ENCODE data around the gene CD180.

Gene CD180

GRCh38 chr5:67189931-67190330 is 6.7 kb downstream of the CD180 start:
- no peak overlapping the region for H3K4me2 ChIP-seq (ENCODE audit: insufficient read depth, low read length, poor library complexity, severe bottlenecking)
- H2BK15ac ChIP-seq (ENCODE audit: low read length) = no peak overlapping the region
- WGBS, 2 donors (ENCODE audit: extremely low coverage in 2 of 2, insufficient read length in 2 of 2, insufficient replicate concordance in 1 of 2) = no CpG with 5 or more reads among the region's 1 CpG
- H2BK120ac ChIP-seq (ENCODE audit: low read depth, low read length) = no peak overlapping the region
- no peak overlapping the region for H2BK5ac ChIP-seq (ENCODE audit: low read length)
- no peak overlapping the region for H3K27ac ChIP-seq (replicated peaks; ENCODE audit: low read length)
- no peak overlapping the region for H3K4ac ChIP-seq (ENCODE audit: low read length)
- H3K36me3 ChIP-seq (replicated peaks in 1 of 2; ENCODE audit: control insufficient read depth in 2 of 2, insufficient read depth in 2 of 2, low read length in 2 of 2) = no peaks in the 10 kb centered on the region
- no peak overlapping the region for H3K14ac ChIP-seq (ENCODE audit: low read length)
- H3K79me1 ChIP-seq (ENCODE audit: low read depth, low read length) = no peaks in the 10 kb centered on the region
- H3K18ac ChIP-seq (ENCODE audit: low read length) = no peak overlapping the region
- no peak overlapping the region for H2AK5ac ChIP-seq (ENCODE audit: low read depth, low read length)
- H3K4me1 ChIP-seq (ENCODE audit: control insufficient read depth in 2 of 2, insufficient read depth in 1 of 2, low read depth in 1 of 2, low read length in 2 of 2) = peaks cover 2 to 11% of the 10 kb centered on the region in 2 donors
- peaks cover 0 to 5% of the 10 kb centered on the region in 2 donors for H3K9me3 ChIP-seq (replicated peaks in 1 of 2; ENCODE audit: control insufficient read depth in 2 of 2, insufficient read depth in 1 of 2, low read depth in 1 of 2, low read length in 2 of 2)
- H2AFZ ChIP-seq (ENCODE audit: low read length) = no peak overlapping the region
- DNase-seq (ENCODE audit: low spot score) = no peak
- H4K91ac ChIP-seq (ENCODE audit: low read depth, low read length, poor library complexity) = no peak overlapping the region
- no peak overlapping the region for H3K23ac ChIP-seq (ENCODE audit: low read depth, low read length, poor library complexity)
- H3K27me3 ChIP-seq (ENCODE audit: control insufficient read depth in 3 of 3, insufficient read depth in 3 of 3, low read depth in 1 of 3, low read length in 3 of 3) = no peaks in the 10 kb centered on the region
- H3K4me3 ChIP-seq (ENCODE audit: low read length in 2 of 2) = no peak overlapping the region
- H2BK12ac ChIP-seq (ENCODE audit: low read length) = no peak overlapping the region
- H3K9ac ChIP-seq (ENCODE audit: low read depth, low read length, poor library complexity) = no peak overlapping the region
- no peak overlapping the region for H4K8ac ChIP-seq (ENCODE audit: low read depth, low read length)

DNA sequence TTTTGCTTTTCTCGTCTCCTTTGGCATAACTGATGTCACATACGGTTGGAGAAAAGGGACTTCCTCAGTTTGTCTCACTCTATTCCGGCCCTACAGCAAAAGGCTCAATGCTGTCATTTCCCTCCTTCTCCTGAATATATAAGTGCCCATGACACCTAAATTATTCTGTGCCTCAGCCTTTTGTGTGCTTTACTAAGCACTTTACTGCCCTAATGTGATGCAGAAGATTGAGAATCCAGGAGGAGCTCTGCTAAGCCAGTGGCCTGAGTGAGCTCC is 7.6 kb downstream of the CD180 start:
- H3K27me3 ChIP-seq (ENCODE audit: control insufficient read depth in 3 of 3, insufficient read depth in 3 of 3, low read depth in 1 of 3, low read length in 3 of 3) = no peaks in the 10 kb centered on the region
- H3K9ac ChIP-seq (ENCODE audit: low read depth, low read length, poor library complexity) = no peak overlapping the region
- H3K79me1 ChIP-seq (ENCODE audit: low read depth, low read length) = no peaks in the 10 kb centered on the region
- peaks cover 0 to 5% of the 10 kb centered on the region in 2 donors for H3K9me3 ChIP-seq (replicated peaks in 1 of 2; ENCODE audit: control insufficient read depth in 2 of 2, insufficient read depth in 1 of 2, low read depth in 1 of 2, low read length in 2 of 2)
- no peak overlapping the region for H3K14ac ChIP-seq (ENCODE audit: low read length)
- H4K91ac ChIP-seq (ENCODE audit: low read depth, low read length, poor library complexity) = no peak overlapping the region
- H2BK15ac ChIP-seq (ENCODE audit: low read length) = no peak overlapping the region
- no peak overlapping the region for H3K4me3 ChIP-seq (ENCODE audit: low read length in 2 of 2)
- no peak overlapping the region for H2BK5ac ChIP-seq (ENCODE audit: low read length)
- no peak for DNase-seq (ENCODE audit: low spot score)
- WGBS, 2 donors (ENCODE audit: extremely low coverage in 2 of 2, insufficient read length in 2 of 2, insufficient replicate concordance in 1 of 2) = no CpG with 5 or more reads among the region's 3 CpGs
- peak overlapping the region; percentile 56 for H2AFZ ChIP-seq (ENCODE audit: low read length)
- H3K23ac ChIP-seq (ENCODE audit: low read depth, low read length, poor library complexity) = no peak overlapping the region
- H4K8ac ChIP-seq (ENCODE audit: low read depth, low read length) = no peak overlapping the region
- no peaks in the 10 kb centered on the region for H3K36me3 ChIP-seq (replicated peaks in 1 of 2; ENCODE audit: control insufficient read depth in 2 of 2, insufficient read depth in 2 of 2, low read length in 2 of 2)
- H3K4me2 ChIP-seq (ENCODE audit: insufficient read depth, low read length, poor library complexity, severe bottlenecking) = no peak overlapping the region
- no peak overlapping the region for H2BK120ac ChIP-seq (ENCODE audit: low read depth, low read length)
- H2BK12ac ChIP-seq (ENCODE audit: low read length) = no peak overlapping the region
- H3K18ac ChIP-seq (ENCODE audit: low read length) = no peak overlapping the region
- no peak overlapping the region for H3K27ac ChIP-seq (replicated peaks; ENCODE audit: low read length)
- peaks cover 2 to 11% of the 10 kb centered on the region in 2 donors for H3K4me1 ChIP-seq (ENCODE audit: control insufficient read depth in 2 of 2, insufficient read depth in 1 of 2, low read depth in 1 of 2, low read length in 2 of 2)
- H3K4ac ChIP-seq (ENCODE audit: low read length) = no peak overlapping the region
- H2AK5ac ChIP-seq (ENCODE audit: low read depth, low read length) = no peak overlapping the region

GRCh38 chr5:67188274-67189078 is 8.1 kb downstream of the CD180 start:
- no peak overlapping the region for H3K27ac ChIP-seq (replicated peaks; ENCODE audit: low read length)
- no peak overlapping the region for H3K4ac ChIP-seq (ENCODE audit: low read length)
- no peak for DNase-seq (ENCODE audit: low spot score)
- H4K91ac ChIP-seq (ENCODE audit: low read depth, low read length, poor library complexity) = no peak overlapping the region
- no peak overlapping the region for H2BK15ac ChIP-seq (ENCODE audit: low read length)
- no peak overlapping the region for H2BK12ac ChIP-seq (ENCODE audit: low read length)
- no peak overlapping the region for H2AK5ac ChIP-seq (ENCODE audit: low read depth, low read length)
- no peak overlapping the region for H3K23ac ChIP-seq (ENCODE audit: low read depth, low read length, poor library complexity)
- H3K9ac ChIP-seq (ENCODE audit: low read depth, low read length, poor library complexity) = no peak overlapping the region
- peaks cover 2 to 11% of the 10 kb centered on the region in 2 donors for H3K4me1 ChIP-seq (ENCODE audit: control insufficient read depth in 2 of 2, insufficient read depth in 1 of 2, low read depth in 1 of 2, low read length in 2 of 2)
- no peak overlapping the region for H4K8ac ChIP-seq (ENCODE audit: low read depth, low read length)
- H2AFZ ChIP-seq (ENCODE audit: low read length) = peak overlapping the region; percentile 56
- no peak overlapping the region for H3K4me2 ChIP-seq (ENCODE audit: insufficient read depth, low read length, poor library complexity, severe bottlenecking)
- no peak overlapping the region for H3K14ac ChIP-seq (ENCODE audit: low read length)
- WGBS, 2 donors (ENCODE audit: extremely low coverage in 2 of 2, insufficient read length in 2 of 2, insufficient replicate concordance in 1 of 2) = no CpG with 5 or more reads among the region's 7 CpGs
- H3K9me3 ChIP-seq (replicated peaks in 1 of 2; ENCODE audit: control insufficient read depth in 2 of 2, insufficient read depth in 1 of 2, low read depth in 1 of 2, low read length in 2 of 2) = peaks cover 0 to 5% of the 10 kb centered on the region in 2 donors
- no peak overlapping the region for H3K4me3 ChIP-seq (ENCODE audit: low read length in 2 of 2)
- H3K79me1 ChIP-seq (ENCODE audit: low read depth, low read length) = no peaks in the 10 kb centered on the region
- H3K18ac ChIP-seq (ENCODE audit: low read length) = no peak overlapping the region
- H2BK120ac ChIP-seq (ENCODE audit: low read depth, low read length) = no peak overlapping the region
- no peak overlapping the region for H2BK5ac ChIP-seq (ENCODE audit: low read length)
- H3K27me3 ChIP-seq (ENCODE audit: control insufficient read depth in 3 of 3, insufficient read depth in 3 of 3, low read depth in 1 of 3, low read length in 3 of 3) = no peaks in the 10 kb centered on the region
- H3K36me3 ChIP-seq (replicated peaks in 1 of 2; ENCODE audit: control insufficient read depth in 2 of 2, insufficient read depth in 2 of 2, low read length in 2 of 2) = no peaks in the 10 kb centered on the region

- H2BK15ac ChIP-seq (ENCODE audit: low read length) = no peak overlapping the region
- no peak overlapping the region for H3K18ac ChIP-seq (ENCODE audit: low read length)
- no peak overlapping the region for H3K4ac ChIP-seq (ENCODE audit: low read length)
- H2BK120ac ChIP-seq (ENCODE audit: low read depth, low read length) = no peak overlapping the region
- no peaks in the 10 kb centered on the region for H3K9me3 ChIP-seq (replicated peaks in 1 of 2; ENCODE audit: control insufficient read depth in 2 of 2, insufficient read depth in 1 of 2, low read depth in 1 of 2, low read length in 2 of 2)
- no peaks in the 10 kb centered on the region for H3K36me3 ChIP-seq (replicated peaks in 1 of 2; ENCODE audit: control insufficient read depth in 2 of 2, insufficient read depth in 2 of 2, low read length in 2 of 2)
- no peak overlapping the region for H2BK5ac ChIP-seq (ENCODE audit: low read length)
- no peak overlapping the region for H3K4me2 ChIP-seq (ENCODE audit: insufficient read depth, low read length, poor library complexity, severe bottlenecking)
- H3K4me1 ChIP-seq (ENCODE audit: control insufficient read depth in 2 of 2, insufficient read depth in 1 of 2, low read depth in 1 of 2, low read length in 2 of 2) = peaks cover 4 to 19% of the 10 kb centered on the region in 2 donors
- no peak overlapping the region for H4K91ac ChIP-seq (ENCODE audit: low read depth, low read length, poor library complexity)
- no peak overlapping the region for H4K8ac ChIP-seq (ENCODE audit: low read depth, low read length)
- no peak overlapping the region for H3K14ac ChIP-seq (ENCODE audit: low read length)
- no peak overlapping the region for H3K9ac ChIP-seq (ENCODE audit: low read depth, low read length, poor library complexity)
- no peak overlapping the region for H2AFZ ChIP-seq (ENCODE audit: low read length)
- no peak overlapping the region for H2AK5ac ChIP-seq (ENCODE audit: low read depth, low read length)
- DNase-seq (ENCODE audit: low spot score) = no peak
- no peaks in the 10 kb centered on the region for H3K79me1 ChIP-seq (ENCODE audit: low read depth, low read length)
- WGBS, 2 donors (ENCODE audit: extremely low coverage in 2 of 2, insufficient read length in 2 of 2, insufficient replicate concordance in 1 of 2) = no CpG with 5 or more reads among the region's 1 CpG
- H3K4me3 ChIP-seq (ENCODE audit: low read length in 2 of 2) = no peak overlapping the region
- H3K27me3 ChIP-seq (ENCODE audit: control insufficient read depth in 3 of 3, insufficient read depth in 3 of 3, low read depth in 1 of 3, low read length in 3 of 3) = no peaks in the 10 kb centered on the region
- H3K27ac ChIP-seq (replicated peaks; ENCODE audit: low read length) = no peak overlapping the region
- no peak overlapping the region for H3K23ac ChIP-seq (ENCODE audit: low read depth, low read length, poor library complexity)
- H2BK12ac ChIP-seq (ENCODE audit: low read length) = no peak overlapping the region
These were observed 9.4 kb downstream of the CD180 start for GRCh38 chr5:67187006-67187715.
